K562 (cell line): Measurements from ENCODE around the gene CHCHD10. TPM values are rescaled to one million over a fixed set of nuclear protein-coding genes. Genes with fewer than 3 reads are reported as not detected.
A peak's percentile ranks its signal among the peaks of the same experiment; 100 is the strongest.

Experiments
- ATF1 ChIP-seq, 2 experiments: fragments of 450-650 bp in 1 of 2; IDR thresholded peaks; 2 replicates each; pipeline ENCODE4 v1.6.1; 2016; ENCODE audit warnings: missing compliant biosample characterization in 1 of 2, missing genetic modification characterization in 1 of 2
- BACH1 ChIP-seq: fragments of 200-800 bp; sonication (Bioruptor generic); IDR thresholded peaks from 2 replicates; pipeline ENCODE4 v1.6.1; 2016; ENCODE audit warnings: missing genetic modification characterization, missing compliant biosample characterization
- CEBPB ChIP-seq: fragments of 450-650 bp; IDR thresholded peaks from 2 replicates; pipeline ENCODE4 v1.6.1; 2016; ENCODE audit warnings: missing genetic modification characterization, missing compliant biosample characterization
- CHD2 ChIP-seq: IDR thresholded peaks from 2 replicates; pipeline ENCODE4 v1.6.1; 2011; ENCODE audit warnings: low read depth, low read length
- CREBBP ChIP-seq: IDR thresholded peaks from one replicate; pipeline ENCODE4 v1.6.1; 2012; ENCODE audit warnings: low read depth, mild to moderate bottlenecking, control low read depth, inconsistent platforms, low read length
- DIDO1 ChIP-seq: fragments of 450-650 bp; IDR thresholded peaks from 2 replicates; pipeline ENCODE4 v1.6.1; 2016; ENCODE audit warnings: low read depth, missing biosample characterization, missing genetic modification characterization
- ELK1 ChIP-seq: sonication (generic); formaldehyde crosslinking; IDR thresholded peaks from 2 replicates; pipeline ENCODE4 v1.8.1; 2022; ENCODE audit warnings: missing genetic modification reagents
- ETV6 ChIP-seq, 3 experiments: fragments of 150-350 bp in 1 of 3; sonication (generic) in 1 of 3; formaldehyde crosslinking in 1 of 3; IDR thresholded peaks; 2 replicates each; pipeline versions ENCODE4 v1.6.1 to v1.8.0; 2014 to 2022; ENCODE audit warnings: borderline replicate concordance in 2 of 3, low read depth in 2 of 3, antibody characterized with exemption in 1 of 3, low read length in 1 of 3, mild to moderate bottlenecking in 1 of 3, missing genetic modification reagents in 1 of 3
- EZH2 ChIP-seq: IDR thresholded peaks from 2 replicates; pipeline ENCODE4 v1.6.1; 2012; ENCODE audit warnings: low read depth, mild to moderate bottlenecking, inconsistent platforms, low read length, borderline replicate concordance
- FOXJ3 ChIP-seq: sonication (generic); formaldehyde crosslinking; IDR thresholded peaks from 2 replicates; pipeline ENCODE4 v1.4.0; 2020; ENCODE audit warnings: mild to moderate bottlenecking, missing genetic modification reagents
- FOXK2 ChIP-seq, 2 experiments: fragments of 450-650 bp; IDR thresholded peaks in 1 of 2; conservative IDR thresholded peaks in 1 of 2; 2 replicates each; pipeline ENCODE4 v1.6.1; 2016; ENCODE audit warnings: low read depth in 2 of 2, mild to moderate bottlenecking in 1 of 2
- GABPB2 ChIP-seq: fragments of 250-450 bp; sonication (Bioruptor Pico); conservative IDR thresholded peaks from 2 replicates; pipeline ENCODE4 v1.5.1; 2021; ENCODE audit warnings: mild to moderate bottlenecking
- HLTF ChIP-seq: fragments of 450-650 bp; IDR thresholded peaks from 2 replicates; pipeline ENCODE4 v1.6.1; 2016
- JUN ChIP-seq, 2 experiments: sonication (generic) in 1 of 2; formaldehyde crosslinking in 1 of 2; IDR thresholded peaks; 2 replicates each; pipeline versions ENCODE4 v1.6.1 to v1.8.0; 2012 to 2022; ENCODE audit warnings: borderline replicate concordance in 2 of 2, mild to moderate bottlenecking in 2 of 2, improper control_type of control experiment in 1 of 2, low read depth in 1 of 2, low read length in 1 of 2, missing genetic modification reagents in 1 of 2
- KAT7 ChIP-seq: sonication (generic); formaldehyde crosslinking; IDR thresholded peaks from 2 replicates; pipeline ENCODE4 v1.8.0; 2022; ENCODE audit warnings: missing genetic modification reagents, mild to moderate bottlenecking, borderline replicate concordance
- KDM5B ChIP-seq: fragments of 200-600 bp; sonication (generic); IDR thresholded peaks from 2 replicates; pipeline ENCODE4 v1.6.1; 2012; ENCODE audit warnings: low read depth, mild to moderate bottlenecking, moderate library complexity, low read length, control low read depth, inconsistent platforms; ENCODE audit not compliant: insufficient replicate concordance
- KLF10 ChIP-seq: fragments of 250-450 bp; sonication (Bioruptor Pico); IDR thresholded peaks from 2 replicates; pipeline ENCODE4 v1.6.1; 2021; ENCODE audit warnings: matching md5 sums
- NFXL1 ChIP-seq: fragments of 450-650 bp; formaldehyde crosslinking; IDR thresholded peaks from 2 replicates; pipeline ENCODE4 v1.4.0; 2021; ENCODE audit warnings: mild to moderate bottlenecking
- SMC3 ChIP-seq: conservative IDR thresholded peaks from 2 replicates; pipeline ENCODE4 v1.6.1; 2011; ENCODE audit warnings: low read depth, low read length, improper control_type of control experiment; ENCODE audit not compliant: insufficient read depth
- ZEB2 ChIP-seq: fragments of 450-650 bp; IDR thresholded peaks from 2 replicates; pipeline ENCODE4 v1.6.1; 2016
- ZNF12 ChIP-seq: sonication (generic); formaldehyde crosslinking; IDR thresholded peaks from 2 replicates; pipeline ENCODE4 v1.4.0; 2020; ENCODE audit warnings: mild to moderate bottlenecking, missing genetic modification reagents
- ZNF174 ChIP-seq: fragments of 250-450 bp; sonication (Bioruptor Pico); IDR thresholded peaks from 2 replicates; pipeline ENCODE4 v1.4.0; 2020; ENCODE audit warnings: mild to moderate bottlenecking
- ZNF445 ChIP-seq: fragments of 250-450 bp; sonication (Bioruptor Pico); IDR thresholded peaks from 2 replicates; pipeline ENCODE4 v1.4.0; 2020; ENCODE audit warnings: low read depth, mild to moderate bottlenecking, moderate library complexity
- ZNF561 ChIP-seq: fragments of 450-650 bp; formaldehyde crosslinking; conservative IDR thresholded peaks from 2 replicates; pipeline ENCODE4 v1.4.0; 2020; ENCODE audit warnings: mild to moderate bottlenecking, moderate library complexity
- polyA plus RNA-seq, 8 experiments: library from polyadenylated mRNA; depleted of rRNA in 4 of 8; stranded (reverse) in 5 of 8; unstranded in 3 of 8; fragments of >200 nt; fragmentation: Nextera tagmentation in 2 of 8; fragmentation: Illumina TruSeq in 1 of 8; extraction: Ambion mirVana in 2 of 8; extraction: Trizol in 1 of 8; gene quantifications; 2 replicates each; pipeline versions ENCODE4 v1.2.1 to v1.2.3, GENCODE V29; 2011 to 2014; ENCODE audit warnings: inconsistent platforms in 1 of 8, missing spikeins in 1 of 8
- total RNA-seq, 7 experiments: library from RNA; depleted of rRNA in 6 of 7; stranded (reverse); fragments of >200 nt in 6 of 7; fragmentation: Illumina TruSeq in 2 of 7; extraction: Trizol in 2 of 7; gene quantifications; 2 replicates each; pipeline versions ENCODE4 v1.2.1 to v1.2.3, GENCODE V29; 2011 to 2021; ENCODE audit warnings: low replicate concordance in 1 of 7
- TF ChIP-seq, protein P1 (sequence below): fragments of 450-650 bp; IDR thresholded peaks from 2 replicates; pipeline ENCODE4 v1.6.1; 2017; ENCODE audit warnings: antibody characterized with exemption

CHCHD10 gene
- total and polyA plus RNA-seq, 9 of the 15 experiments (the other 6 are each of a cell fraction or from before 2014, with no cell fraction given): 15.2 to 292 (median 102) TPM

DNA sequence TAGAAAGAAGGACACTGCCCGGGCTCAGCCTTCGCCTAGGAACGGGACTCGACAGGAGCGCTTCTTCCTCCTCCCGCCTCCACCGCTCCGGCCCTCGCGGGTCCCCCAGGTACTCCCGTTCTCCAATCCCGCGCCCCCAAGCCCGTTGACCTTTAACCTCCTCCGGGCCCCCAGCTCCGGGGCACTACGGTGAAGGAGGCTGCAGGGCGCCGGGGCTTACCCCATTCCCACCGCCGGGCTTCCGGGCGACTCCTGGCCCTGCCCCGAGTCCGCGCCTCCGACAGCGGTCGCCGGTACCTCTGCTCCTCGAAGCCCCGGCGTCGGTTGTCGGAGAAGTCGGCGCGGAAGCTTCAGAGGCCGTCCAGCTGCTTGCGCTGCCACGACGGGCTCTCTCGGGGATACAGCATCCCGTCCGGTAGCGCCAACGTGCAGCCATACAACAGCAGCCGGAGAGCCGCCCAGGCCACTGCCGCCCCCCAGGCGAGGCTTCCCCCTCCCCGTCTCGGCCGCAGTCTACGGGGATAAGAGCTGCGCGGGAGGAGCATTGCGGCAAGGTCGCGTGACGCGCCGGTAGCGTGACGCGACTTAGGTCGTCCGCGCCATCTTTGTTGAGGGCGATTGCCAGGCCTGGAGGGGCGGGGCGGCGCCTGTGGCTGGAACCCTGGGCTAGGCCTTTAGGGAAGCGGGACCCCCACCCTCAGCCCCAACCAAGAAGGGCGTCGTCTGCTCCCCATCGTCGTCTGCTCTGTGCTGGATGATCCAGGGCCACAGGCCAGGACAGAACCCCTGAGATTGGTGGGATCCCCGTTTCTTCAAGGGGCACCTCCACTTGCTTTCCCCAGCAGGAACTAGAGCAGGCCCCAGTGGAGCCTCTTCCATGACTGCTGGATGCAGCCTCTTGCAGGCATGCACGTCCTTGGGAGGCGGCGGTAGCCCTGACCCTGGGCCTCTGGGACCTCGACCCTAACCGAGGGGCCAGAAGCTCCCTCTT is 50.7 kb downstream of the CHCHD10 start (continued):
- no peak for TF ChIP-seq CHD2
- no peak for TF ChIP-seq KLF10 (CRISPR knock-in tag)
- no peak for TF ChIP-seq ZNF561
- TF ChIP-seq FOXJ3 (CRISPR knock-in tag): no peak
- no peak for TF ChIP-seq KAT7 (CRISPR knock-in tag)
- no peak for TF ChIP-seq CEBPB (tag)
- TF ChIP-seq CREBBP: no peak
- peak; percentile 86 for TF ChIP-seq ATF1 (CRISPR knock-in tag; IDR thresholded peaks at IDR 0.05)
- peak; percentile 99 for TF ChIP-seq ATF1 (tag; IDR thresholded peaks at IDR 0.05)
- TF ChIP-seq EZH2: no peak
- TF ChIP-seq SMC3: no peak
- no peak for TF ChIP-seq GABPB2 (CRISPR knock-in tag)
- no peak for TF ChIP-seq ZNF445 (CRISPR knock-in tag)
- peak; percentile 79 for TF ChIP-seq DIDO1 (tag)
- TF ChIP-seq HLTF: 0 out of 2 replicates have a peak, but pooled peaks have one; percentile 20
- no peak for TF ChIP-seq ZEB2
- TF ChIP-seq, protein P1, sequence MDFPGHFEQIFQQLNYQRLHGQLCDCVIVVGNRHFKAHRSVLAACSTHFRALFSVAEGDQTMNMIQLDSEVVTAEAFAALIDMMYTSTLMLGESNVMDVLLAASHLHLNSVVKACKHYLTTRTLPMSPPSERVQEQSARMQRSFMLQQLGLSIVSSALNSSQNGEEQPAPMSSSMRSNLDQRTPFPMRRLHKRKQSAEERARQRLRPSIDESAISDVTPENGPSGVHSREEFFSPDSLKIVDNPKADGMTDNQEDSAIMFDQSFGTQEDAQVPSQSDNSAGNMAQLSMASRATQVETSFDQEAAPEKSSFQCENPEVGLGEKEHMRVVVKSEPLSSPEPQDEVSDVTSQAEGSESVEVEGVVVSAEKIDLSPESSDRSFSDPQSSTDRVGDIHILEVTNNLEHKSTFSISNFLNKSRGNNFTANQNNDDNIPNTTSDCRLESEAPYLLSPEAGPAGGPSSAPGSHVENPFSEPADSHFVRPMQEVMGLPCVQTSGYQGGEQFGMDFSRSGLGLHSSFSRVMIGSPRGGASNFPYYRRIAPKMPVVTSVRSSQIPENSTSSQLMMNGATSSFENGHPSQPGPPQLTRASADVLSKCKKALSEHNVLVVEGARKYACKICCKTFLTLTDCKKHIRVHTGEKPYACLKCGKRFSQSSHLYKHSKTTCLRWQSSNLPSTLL: no peak
- no peak for TF ChIP-seq ETV6 (IDR thresholded peaks at IDR 0.05; ENCODE audit: borderline replicate concordance in 1 of 2, low read depth in 2 of 2, low read length in 1 of 2)
- TF ChIP-seq ETV6 (CRISPR knock-in tag; IDR thresholded peaks at IDR 0.05; ENCODE audit: borderline replicate concordance): no peak
- no peak for TF ChIP-seq ZNF174 (CRISPR knock-in tag)
- TF ChIP-seq JUN (IDR thresholded peaks at IDR 0.05; ENCODE audit: borderline replicate concordance, low read depth, low read length): peak; percentile 54; the same call in 1 of the 2 replicates
- no peak for TF ChIP-seq JUN (CRISPR knock-in tag; IDR thresholded peaks at IDR 0.05; ENCODE audit: borderline replicate concordance)
- peak; percentile 72 for TF ChIP-seq KDM5B
- TF ChIP-seq NFXL1: no peak
- no peak for TF ChIP-seq FOXK2 (conservative IDR thresholded peaks at IDR 0.05 in 1 of 2, IDR thresholded peaks at IDR 0.05 in 1 of 2; ENCODE audit: low read depth in 2 of 2)
- no peak for TF ChIP-seq ZNF12 (CRISPR knock-in tag)
- no peak for TF ChIP-seq BACH1 (tag)
- no peak for TF ChIP-seq ELK1 (CRISPR knock-in tag)
